GM13976 (cell line): ENCODE data around the gene MAD1L1.

Experiments used
- DNase-seq: peaks from one replicate; pipeline ENCODE4 v3.0.0; 2012; ENCODE audit warnings: low spot score
- CTCF ChIP-seq: IDR thresholded peaks from 2 replicates; pipeline ENCODE4 v1.5.1; 2012; ENCODE audit warnings: borderline replicate concordance, mild to moderate bottlenecking; ENCODE audit not compliant: insufficient read depth; ENCODE audit errors: extremely low read depth, missing control alignments, control extremely low read depth
- in situ Hi-C: fragments of 300-500 bp; cut with MboI; formaldehyde crosslinking; loops from one replicate; pipeline ENCODE4 v1.12.0; 2022; ENCODE audit warnings: low sequenced_read_pairs, mixed read lengths, inconsistent platforms; ENCODE audit not compliant: unreplicated experiment

MAD1L1 gene

GRCh38 chr7:1901431-1902210 is 331.1 kb downstream of the MAD1L1 start:
- DNase-seq: no peak
- no peak for TF ChIP-seq CTCF
- in situ Hi-C loops: no loop called here

- DNase-seq: no peak
- no peak for TF ChIP-seq CTCF
Measured at GRCh38 chr7:1900847-1901246, 331.9 kb downstream of the MAD1L1 start.

GRCh38 chr7:1899951-1900762 is 332.6 kb downstream of the MAD1L1 start:
- no peak for DNase-seq
- in situ Hi-C loops: no loop called here
- TF ChIP-seq CTCF: no peak

More at GRCh38 chr7:1900847-1901246, 331.9 kb downstream of the MAD1L1 start:
- in situ Hi-C loops: no loop called here

GRCh38 chr7:1899196-1899595 is 333.5 kb downstream of the MAD1L1 start:
- in situ Hi-C loops: no loop called here
- TF ChIP-seq CTCF: no peak
- no peak for DNase-seq

- in situ Hi-C loops: no loop called here
- no peak for DNase-seq
Measured at GRCh38 chr7:1898628-1899185, 334.0 kb downstream of the MAD1L1 start.

More at GRCh38 chr7:1898628-1899185, 334.0 kb downstream of the MAD1L1 start:
- TF ChIP-seq CTCF: no peak
